HTR-8/SVneo (cell line): ENCODE data around the gene IGFBPL1.

Experiments used
- DNase-seq: peaks from one replicate; pipeline ENCODE4 v3.0.0; 2011; ENCODE audit warnings: low spot score, mixed read lengths; ENCODE audit not compliant: insufficient read length
- FAIRE-seq: peaks from 2 replicates; lab custom pipeline; 2011; peaks lifted over from hg19 to GRCh38; lab: Jason Lieb, UNC

Gene IGFBPL1

DNA sequence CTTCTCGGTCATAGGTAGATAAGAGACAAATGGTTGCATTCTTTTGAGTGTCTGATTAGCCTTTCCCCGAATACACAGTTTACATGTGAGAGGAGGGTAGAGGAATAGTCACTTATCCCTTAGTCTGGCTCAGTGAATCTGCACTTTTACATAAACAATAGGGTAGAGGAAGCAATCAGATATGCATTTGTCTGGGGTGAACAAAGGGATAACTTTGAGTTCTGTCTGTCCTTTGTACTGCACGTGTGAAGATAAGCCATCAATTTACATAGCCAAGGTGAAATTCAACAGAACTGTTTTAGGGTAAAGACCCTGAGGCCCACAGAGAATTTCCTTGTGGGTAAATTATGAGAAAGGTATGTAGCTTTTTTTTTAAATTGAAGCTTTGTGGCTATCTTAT is 10.1 kb upstream of the IGFBPL1 start:
- DNase-seq (no peak), FAIRE-seq (no peak)

DNA sequence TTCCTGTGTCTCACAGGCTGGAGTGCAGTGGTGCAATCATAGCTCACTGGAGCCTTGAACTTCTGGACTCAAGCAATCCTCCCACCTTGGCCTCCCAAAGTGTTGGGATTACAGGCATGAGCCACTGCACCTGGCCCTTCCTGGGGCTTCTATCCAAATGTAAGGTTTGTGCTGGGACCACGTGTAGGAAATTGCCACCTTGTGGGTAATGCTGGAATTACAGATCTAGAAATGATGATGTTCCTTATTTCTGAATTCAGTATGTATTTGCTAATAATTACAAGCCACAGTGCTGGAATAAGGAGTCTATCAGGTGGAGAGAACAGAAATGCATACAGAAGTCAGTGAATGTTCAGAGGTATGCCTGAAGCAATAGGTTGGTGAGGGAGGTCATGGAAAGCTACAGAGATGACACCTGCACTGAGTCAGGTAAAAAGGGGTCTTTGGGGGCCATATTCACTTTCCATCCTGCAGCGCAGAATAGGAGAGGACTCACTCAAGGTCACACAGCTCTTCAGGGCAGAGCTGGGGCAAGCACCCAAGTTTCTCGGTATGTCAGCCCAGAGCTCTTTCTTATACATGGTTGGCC is 8.8 kb upstream of the IGFBPL1 start:
- DNase-seq (no peak), FAIRE-seq (no peak)

DNA sequence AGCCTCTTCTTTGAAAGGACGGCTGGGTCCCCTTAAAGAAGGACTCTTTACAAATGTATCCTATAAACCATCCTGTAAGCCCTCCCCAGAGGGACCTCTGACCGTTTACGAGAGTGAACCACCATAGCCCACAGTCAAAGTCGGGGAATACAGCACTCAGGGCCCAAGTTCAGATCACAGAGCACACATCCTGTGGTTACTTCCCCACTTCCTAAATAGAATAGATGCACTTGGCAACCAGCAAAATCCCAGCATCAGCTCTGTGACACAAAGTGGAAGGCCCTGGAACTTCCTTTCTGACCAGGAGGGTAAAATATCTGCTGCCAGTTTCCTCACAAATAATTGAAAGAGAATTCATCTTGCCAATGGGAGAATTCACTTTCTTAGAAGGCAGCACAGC is 6.9 kb upstream of the IGFBPL1 start:
- DNase-seq (no peak), FAIRE-seq (no peak)

DNA sequence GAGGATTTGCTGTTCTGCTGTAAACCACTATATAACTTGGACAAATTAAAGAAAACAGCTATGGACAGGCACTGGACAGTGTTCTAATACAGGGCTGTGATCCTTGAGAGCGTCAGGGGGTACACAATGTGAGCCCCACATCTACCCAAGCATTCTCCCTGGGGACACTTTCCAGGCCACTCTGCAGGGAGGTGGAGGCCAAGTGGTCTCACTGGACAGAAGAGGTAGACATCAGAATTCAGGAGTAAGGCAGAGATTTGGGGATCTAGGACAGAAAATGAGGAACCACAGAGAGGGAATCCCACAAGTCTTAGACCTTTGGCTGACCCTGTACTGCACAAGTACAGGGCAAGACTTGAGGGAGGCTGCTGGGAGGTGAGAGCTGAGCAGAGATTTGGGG is 3.8 kb upstream of the IGFBPL1 start:
- DNase-seq (no peak), FAIRE-seq (no peak)

DNA sequence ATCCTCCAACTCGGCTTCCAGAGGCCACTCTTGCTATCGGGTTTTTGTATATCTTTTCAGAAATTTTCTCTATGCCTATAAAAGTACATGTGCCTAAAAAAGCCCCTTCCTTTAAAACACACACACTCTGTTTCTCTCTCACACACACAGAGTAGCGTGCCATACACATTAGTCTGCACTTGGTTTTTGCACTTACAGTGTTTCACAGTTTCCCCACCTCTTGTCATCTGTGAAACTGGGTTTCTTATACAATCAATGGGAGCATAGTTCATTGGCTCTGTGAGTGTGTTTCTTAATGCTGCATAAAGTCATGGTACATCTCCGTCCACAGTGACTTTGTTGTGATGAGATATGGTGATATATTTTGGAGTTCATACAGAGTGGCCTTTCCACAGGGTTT is 664 bp upstream of the IGFBPL1 start:
- DNase-seq (no peak), FAIRE-seq (no peak)

DNA sequence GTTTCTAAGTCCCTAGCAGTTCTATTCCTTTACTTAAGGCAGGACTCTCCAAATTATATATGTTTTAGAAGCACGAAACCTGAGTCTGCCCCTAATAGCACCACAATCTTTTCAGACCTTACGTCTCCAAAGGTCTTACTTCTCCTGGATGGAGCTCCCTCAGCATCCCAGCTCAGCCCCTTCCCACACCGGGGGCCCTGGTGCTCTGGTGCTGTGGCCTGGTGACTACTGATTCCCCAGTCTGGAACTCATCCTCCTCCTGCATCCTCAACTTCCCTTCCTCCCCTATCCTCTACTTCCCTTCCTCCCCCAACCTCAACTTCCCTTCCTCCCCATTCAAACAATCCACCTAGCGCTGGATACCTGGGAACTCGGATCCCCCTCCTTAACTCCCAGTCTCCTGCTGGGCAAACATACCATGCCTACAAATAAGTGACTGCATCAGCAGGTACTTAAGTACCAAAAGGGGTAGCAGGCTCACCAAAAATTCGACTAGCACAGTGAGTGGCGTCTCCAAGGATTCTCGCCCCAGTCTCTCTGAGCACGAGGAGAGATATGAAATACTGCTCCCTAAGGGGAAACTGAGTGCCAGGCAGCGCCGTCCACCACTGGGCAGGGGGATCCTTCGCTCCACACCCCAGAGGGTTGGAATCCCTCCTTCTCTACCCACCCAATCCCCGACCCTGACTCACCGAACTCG is 831 bp downstream of the IGFBPL1 start:
- FAIRE-seq, result no peak
- no peak for DNase-seq

DNA sequence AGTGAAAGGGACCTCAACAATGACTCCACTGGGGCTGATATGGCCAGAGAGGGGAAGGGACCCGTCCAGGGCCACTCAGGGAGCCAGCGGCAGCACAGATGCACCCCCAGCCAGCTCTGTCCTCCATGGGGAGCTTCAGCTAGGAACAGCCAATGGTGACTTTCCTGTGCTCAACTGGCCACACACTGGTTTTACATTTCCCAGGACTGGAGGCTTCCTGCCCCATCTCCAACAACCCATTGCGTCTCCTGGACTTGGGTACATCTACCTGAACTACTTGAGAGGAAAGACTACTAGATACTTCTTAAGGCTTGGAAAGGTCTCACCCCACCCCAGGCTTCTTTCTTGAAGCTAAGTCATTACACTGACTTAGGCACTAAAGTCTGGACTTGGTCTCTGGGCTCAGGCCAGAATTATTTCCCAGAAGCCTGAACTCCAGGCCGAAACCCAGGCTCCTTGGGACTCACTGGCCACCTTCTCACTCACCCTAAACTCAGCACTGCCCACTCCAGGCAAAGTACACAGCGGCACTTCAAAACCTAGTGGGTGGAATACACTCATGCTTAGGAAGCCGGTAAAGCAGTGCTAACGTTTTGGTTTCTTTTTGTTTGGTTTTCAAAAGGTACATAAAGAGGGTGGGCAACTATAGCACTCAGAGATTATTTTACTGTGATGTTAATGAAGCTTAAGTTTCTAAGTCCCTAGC is 1.5 kb downstream of the IGFBPL1 start:
- DNase-seq (no peak), FAIRE-seq (no peak)

DNA sequence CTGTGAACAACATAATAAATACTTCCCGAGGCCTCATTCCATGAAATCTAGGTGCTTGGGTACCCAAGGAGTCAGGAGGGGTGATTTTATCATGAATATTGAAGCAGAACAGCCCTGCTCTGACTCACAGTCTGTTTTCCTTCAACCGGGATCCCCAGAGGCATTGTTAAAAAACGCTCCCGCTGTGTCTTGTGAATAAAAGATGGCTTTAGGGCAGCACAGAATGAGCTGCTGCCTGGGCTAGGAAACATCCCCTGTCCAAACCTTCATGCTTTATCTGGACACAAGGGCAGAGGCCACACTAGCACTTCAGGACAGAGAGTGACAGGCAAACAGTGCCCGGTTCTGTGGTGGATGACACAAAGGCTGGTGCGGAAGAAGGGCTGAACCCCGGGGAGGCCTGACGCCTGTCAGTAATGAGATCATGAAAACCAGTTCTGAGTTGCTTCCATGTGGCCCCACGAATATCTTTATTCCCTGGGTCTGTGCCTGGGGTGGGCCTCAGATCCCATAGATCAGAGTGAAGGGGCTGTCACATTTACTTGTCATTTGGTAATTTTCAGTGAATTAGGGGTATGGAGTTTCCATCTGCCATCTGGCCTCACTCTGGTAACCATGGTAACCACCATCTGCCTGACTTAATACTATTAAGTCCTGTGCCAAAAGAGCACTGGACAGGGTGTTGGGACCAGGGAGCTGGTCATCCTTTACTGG is 2.6 kb downstream of the IGFBPL1 start:
- DNase-seq (no peak), FAIRE-seq (no peak)

DNA sequence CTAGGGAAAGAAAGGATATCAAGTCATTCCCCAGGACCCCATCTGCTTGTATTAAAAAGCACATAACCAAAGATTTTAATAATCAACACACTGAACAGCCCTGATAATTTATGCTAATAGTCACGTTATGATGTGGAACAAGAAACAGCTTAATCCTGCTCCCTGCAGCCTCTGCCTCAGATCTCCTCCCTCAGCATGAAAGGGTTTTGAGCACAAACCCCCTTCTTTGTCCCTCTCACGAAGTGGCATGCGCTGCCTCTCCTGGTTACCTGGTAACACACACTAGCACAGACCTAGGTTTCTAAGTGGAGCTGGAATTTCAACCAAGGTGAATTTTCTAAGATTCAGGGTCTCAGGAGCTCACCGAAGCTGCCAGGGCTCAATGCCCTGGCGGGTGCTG is 5.1 kb downstream of the IGFBPL1 start:
- no peak for FAIRE-seq

DNA sequence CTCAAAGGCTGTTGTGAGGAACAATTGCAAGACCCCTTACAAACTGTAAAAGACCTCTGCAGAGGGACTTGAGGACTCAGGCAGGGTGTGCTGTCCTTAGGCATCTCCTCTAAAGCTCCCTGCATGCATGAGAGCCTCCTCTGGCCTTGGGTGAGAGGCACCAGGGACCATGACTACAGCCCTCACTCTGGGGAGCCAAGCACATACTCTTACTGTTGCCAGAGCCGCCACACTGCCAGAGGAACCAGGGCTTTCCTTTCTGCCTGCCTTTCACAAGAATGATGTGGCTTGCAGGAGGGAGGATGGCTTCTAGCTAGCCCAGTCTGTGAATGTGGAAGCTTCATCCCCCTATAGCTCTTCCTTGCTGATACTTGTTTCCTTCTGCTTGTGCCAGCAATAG is 5.9 kb downstream of the IGFBPL1 start:
- DNase-seq (no peak), FAIRE-seq (no peak)

More for the DNA sequence above, 5.1 kb downstream of the IGFBPL1 start:
- DNase-seq, result no peak

DNA sequence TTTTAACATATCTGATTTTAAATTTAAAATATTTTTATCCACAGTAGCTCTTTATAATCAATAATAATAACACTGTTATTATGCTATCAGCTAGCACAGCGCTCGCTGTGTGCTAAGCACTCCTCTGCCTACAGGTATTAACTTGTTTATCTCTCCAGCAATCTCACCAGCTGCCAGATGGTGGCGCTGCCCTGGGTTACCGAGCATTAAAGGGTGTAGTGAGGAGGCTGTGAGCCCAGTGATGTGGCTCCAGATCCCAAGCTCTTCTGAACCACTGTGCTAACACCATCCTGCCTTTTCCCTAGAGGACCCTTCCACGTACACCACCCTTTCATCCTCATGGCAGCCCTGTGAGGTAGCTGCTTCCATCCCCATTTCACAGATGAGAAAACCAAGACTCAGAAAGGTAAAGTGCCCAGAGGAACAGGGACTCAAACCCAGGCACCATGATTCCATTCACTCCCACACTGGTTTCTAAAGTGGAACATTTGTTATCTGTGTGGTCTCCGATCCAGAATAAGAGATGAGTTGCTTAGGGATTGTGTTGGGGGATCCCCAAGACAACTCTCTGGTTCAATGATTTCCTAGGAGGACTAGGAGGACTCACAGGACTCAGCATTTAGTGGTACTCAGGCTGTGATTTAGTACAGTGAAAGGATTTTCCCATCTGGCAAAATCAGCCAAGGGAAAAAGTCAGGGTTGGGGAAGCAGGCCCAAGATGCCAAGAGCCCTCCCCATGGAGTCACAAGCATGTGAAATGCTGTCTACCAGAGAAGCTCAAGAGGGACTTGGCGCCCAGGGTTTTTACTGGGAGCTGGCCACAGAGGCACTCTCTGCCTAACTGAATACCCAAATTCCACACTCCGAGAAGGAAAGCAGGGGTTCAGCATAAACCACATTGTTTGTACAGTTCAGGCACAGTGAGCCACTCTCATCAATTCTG is 7.0 kb downstream of the IGFBPL1 start:
- FAIRE-seq (no peak), DNase-seq (no peak)

DNA sequence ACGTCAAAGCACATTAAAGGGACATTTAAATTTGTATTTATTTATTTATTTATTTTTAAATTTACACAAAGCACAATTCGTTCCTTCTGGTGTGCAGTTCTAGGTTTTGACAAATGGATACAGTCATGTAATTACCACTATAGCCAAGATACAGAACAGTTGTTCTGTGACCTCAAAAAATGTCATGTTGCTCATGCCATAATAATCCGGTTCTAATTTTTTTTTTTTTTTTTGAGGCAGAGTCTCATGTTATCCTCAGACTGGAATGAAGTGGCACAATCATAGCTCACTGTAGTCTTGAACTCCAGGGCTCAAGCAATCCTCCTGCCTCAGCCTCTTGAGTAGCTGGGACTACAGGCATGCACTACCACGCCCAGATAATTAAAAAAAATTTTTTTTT is 7.8 kb downstream of the IGFBPL1 start:
- FAIRE-seq, result no peak
- no peak for DNase-seq

DNA sequence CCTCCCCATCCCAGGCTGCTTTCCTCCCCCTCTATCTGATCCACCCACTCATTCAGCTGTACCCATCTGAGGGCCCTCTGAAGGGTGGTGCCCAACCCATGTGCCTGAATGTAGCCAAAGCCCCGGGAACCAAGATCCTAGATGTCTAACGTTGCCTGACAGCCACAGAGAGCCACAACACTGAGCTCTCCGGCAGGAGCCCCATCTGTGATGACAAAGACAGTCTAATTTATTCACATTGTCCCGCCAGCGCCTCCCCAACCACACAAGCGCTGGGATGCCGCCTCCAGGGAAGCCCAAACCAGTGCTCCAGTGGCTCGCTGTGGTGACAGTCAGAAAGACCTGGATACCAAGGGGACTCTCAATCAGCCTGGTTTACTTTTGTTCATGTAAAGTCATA is 8.4 kb downstream of the IGFBPL1 start:
- DNase-seq (no peak), FAIRE-seq (no peak)

DNA sequence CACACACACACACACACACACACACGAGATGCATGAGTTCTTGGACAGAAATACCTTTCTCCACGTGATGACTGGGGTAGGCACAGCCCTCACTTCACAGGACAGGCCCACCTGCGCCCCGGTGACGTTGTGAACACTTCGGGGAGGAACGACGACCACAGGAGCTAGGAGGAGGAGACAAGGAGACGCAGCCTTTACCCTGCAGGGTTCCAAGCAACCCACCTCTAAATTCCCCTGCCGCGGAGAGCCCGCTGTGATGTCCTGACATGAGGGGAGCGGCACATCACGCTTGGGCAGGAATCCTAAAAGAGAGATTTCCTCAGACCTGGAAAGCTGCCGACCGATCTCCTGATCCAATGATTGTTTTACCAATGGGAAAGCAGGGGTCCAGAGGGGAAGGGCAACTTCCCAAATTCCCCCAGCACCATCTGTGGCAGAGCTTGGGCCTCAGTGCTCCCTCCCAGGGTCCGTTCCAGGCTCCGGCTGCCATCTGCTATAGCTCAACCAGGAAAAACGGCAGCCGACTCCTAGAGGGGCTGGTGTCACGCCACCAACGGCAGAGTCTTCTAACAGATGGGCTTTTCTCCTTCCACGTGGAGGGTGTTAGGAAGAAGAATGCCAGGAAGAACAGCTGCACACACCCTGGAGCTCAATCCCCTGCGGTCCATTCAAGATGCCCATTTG is 10.1 kb downstream of the IGFBPL1 start:
- no peak for FAIRE-seq
- DNase-seq, result no peak

DNA sequence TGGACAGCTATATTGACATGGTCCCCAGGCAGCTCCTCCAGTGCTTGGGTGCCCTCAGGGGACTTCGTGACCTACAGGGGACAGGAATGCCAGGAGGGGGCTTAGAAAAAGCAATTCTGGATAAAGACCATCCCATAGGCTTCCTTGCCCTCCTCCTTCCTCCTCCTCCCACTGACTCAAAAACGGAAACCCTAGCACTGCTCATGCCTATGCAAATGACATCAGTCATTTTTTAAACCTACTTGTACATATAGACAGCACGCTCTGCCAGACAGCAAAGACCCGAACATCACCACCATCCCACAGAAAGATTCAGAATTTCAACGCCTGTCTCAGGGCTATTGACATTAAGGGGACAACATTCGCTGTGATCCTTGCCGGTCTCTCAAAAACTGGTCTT is 11.0 kb downstream of the IGFBPL1 start:
- FAIRE-seq (no peak), DNase-seq (no peak)

DNA sequence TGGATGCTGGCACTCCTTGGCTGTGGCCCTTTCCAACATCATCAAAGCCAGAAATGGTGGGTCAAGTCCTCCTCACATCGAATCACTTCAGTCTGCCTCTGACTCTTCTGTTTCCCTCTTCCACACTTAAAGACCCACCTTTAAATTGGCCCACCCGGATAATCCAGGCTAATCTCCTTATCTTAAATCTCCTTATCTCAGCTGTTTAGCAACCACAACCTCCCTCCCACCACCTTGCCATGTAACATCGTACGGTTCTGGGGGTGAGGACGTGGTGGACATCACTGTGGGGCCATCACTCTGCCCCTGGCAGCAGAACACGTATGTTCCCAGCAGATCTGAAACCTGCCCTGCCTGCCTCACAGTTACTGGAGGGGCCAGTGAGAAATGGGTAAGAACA is 11.5 kb downstream of the IGFBPL1 start:
- FAIRE-seq, result no peak
- DNase-seq, result no peak

DNA sequence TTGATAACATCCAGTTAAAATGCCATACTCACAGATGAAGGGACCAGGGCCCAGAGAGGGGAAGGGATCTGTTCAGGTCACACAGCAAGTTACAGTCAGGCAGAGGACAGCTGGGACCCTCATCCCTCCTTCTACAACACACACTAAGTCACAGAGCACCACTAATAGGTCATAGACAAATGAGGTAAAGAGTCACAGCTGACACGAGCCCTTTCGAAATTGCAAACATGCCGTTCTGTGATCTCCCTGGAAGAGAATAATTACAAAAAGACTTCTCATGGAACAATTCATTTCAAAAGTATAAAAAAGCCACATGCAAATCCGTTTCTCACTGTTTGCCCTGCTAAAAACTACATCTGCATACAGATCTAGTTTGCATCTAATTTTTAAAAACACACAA is 15.5 kb downstream of the IGFBPL1 start:
- FAIRE-seq (no peak), DNase-seq (no peak)

DNA sequence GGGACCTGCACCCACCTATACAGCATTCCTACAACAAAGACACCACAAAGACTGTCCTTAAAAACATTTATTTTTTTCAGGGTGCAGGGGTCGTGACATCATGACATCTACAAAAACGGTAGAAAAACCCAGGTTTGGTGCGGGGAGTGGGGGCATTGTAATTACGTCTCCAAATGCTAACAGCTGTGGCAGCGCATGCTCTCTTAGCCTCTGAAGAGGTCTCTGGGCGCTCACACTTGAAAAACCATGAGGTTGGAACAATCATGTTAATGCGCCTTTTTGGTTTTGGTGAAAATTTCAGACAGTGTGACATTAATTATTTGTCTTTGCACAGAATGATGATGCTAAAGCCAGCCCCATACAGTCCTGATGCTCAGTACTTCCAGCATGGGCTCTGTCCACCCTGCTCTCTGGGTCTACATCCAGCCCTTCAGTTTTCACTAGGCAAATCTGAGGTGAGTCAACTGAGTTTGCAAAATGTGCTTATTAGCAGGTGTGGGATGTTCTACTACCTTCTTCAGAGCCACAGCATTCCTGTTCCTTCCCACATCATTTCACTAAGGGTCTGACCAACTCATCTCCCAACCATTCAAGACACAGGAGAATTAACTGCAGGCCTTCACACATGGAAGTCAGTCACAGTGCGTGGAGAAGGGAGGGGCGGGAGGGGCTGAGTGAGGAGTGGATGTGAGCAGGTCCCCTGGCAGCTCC is 17.6 kb downstream of the IGFBPL1 start:
- FAIRE-seq (no peak), DNase-seq (no peak)

DNA sequence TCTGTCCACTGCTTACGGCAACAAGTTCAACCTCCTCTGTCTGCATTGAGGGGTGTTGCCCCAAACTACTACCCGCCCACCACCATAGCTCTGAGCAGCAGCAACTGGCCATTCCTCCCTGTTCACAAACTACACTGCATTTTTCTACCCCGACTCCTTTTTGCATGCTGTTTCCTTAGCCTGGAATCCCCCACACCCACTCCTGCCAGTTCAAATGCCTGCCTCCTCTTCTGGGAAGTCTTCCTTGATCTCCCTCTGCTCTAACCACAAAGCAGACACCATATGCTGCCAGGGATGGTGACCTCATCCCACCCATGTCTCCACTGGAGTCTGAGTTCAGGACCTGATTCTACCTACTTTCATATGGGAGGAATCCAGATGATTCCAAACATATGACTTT is 18.5 kb downstream of the IGFBPL1 start:
- DNase-seq (no peak), FAIRE-seq (no peak)
